Stimulated activated naive CD4-positive, alpha-beta T cell treated with Interleukin-2 at 50 U/mL for 16 hours (primary cell): ENCODE data around the gene ST8SIA1.
A peak's percentile ranks its signal among the peaks of the same experiment; 100 is the strongest.
"Not testable (repeated sequence)": the region's sequence is repeated elsewhere in the genome, so short reads cannot be mapped to it uniquely, and the experiment has no call there.

Experiments
- DNase-seq: peaks from one replicate; lab custom pipeline; 2025; lab: John Stamatoyannopoulos, UW

ST8SIA1 gene, protein sequence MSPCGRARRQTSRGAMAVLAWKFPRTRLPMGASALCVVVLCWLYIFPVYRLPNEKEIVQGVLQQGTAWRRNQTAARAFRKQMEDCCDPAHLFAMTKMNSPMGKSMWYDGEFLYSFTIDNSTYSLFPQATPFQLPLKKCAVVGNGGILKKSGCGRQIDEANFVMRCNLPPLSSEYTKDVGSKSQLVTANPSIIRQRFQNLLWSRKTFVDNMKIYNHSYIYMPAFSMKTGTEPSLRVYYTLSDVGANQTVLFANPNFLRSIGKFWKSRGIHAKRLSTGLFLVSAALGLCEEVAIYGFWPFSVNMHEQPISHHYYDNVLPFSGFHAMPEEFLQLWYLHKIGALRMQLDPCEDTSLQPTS

DNA sequence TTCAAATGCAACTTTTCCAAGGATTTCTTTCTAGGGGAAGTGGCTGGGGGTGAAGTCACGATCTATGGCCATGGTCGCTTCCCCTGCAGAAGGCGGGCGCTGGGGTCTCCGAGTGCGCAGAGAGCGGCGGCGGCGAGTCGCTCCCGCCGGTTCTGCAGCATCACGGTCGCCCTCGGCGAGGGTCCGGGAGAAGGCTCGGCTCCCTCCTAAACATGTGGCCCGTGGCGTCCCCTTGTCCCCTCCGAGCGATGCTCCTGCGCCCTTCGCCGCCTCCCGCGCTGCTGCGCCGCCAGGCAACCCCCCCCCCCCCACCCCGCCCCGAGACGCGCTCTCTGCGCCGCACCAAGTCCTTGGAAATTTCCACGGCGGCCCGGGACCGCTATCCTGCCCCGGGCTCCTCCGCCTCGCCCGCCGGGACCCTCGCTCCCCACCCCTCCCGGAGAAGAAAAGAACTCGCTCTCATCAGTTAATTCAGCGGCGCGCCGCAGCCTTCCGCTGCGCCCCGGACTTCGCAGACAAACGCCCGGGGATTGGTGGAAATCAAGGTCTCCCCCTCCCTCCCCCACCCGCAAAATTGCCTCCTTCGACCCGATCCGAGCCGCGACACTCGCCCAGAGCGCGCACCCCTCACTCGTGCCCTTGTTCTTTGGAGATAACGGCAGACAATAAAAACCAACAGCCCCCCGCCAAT is at the start of gene ST8SIA1:
ST8SIA1 (minus strand) TSS at position 298 of the 691 bp plus-strand sequence. CDS start 475 bp downstream, outside the sequence.
- peak; percentile 64 for DNase-seq

DNA sequence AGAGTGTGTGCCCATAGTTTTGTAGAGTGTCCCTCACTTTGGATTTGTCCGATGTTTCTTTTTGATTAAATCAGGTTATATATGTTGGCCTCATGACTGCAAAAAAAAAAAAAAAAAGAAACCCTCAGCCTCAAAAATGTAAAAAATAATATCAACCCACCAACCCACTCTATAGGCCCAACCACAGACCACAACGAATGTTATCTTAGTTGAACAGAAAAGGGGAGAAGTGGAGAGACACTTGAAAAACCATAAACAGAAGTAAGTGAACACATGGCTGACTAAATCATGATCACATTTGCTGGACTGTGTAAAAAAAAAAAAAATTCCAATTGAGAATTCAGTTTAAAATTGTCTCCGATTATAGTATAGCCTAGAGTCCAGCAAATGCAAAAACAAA is 45.5 kb upstream of the ST8SIA1 start:
- no peak for DNase-seq

DNA sequence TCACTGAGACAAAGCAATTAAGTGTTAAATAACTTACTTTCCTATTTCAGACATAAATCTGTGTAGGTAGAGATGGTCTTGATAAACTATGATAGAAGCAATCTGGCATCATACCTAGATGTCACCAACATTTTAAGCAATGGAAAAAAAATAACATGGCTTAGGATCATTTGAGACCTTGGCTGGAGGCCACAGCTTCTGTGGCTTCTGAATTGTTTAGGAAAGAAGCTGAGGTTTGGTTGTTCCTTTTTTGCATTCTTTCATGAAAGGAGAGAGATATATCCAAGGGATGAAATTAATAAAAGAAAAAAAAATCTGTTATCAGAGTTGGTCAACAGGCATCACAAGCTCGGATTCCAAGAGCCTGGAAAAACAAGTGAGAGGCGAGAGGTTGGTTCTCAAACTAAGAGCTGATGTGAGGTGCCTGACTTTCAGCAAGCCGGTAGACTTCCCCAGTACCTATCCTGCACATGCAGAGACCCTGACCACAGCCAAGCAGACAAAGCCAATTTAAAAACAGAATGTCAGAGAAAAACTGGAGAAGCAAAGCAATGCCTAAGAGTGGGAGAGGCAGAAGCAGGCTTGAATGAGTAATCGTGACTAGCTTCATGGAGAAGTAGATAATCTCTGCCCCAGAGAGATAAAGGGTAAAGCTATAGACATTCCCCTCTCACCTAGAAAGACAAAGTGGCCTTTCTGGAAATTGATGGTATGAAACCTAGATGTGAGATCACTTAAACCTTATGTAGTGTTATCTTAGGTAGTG is 43.4 kb upstream of the ST8SIA1 start:
- no peak for DNase-seq

DNA sequence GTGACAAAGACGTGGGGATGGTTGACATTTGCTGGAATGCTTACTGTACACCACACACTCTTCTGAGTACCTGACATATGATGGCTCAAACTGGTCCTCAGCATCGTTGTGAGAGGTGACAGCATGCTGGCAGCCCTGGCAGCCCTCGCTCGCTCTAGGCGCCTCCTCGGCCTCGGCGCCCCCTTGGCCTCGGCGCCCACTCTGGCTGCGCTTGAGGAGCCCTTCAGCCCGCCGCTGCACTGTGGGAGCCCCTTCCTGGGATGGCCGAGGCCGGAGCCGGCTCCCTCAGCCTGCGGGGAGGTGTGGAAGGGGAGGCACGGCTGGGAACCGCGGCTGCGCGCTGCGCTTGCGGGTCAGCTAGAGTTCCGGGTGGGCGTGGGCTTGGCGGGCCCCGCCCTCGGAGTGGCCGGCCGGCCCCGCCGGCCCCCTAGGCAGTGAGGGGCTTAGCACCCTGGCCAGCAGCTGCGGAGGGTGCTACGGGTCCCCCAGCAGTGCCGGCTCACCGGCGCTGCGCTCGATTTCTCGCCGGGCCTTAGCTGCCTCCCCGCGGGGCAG is 42.2 kb upstream of the ST8SIA1 start:
- DNase-seq: not testable (repeated sequence)

DNA sequence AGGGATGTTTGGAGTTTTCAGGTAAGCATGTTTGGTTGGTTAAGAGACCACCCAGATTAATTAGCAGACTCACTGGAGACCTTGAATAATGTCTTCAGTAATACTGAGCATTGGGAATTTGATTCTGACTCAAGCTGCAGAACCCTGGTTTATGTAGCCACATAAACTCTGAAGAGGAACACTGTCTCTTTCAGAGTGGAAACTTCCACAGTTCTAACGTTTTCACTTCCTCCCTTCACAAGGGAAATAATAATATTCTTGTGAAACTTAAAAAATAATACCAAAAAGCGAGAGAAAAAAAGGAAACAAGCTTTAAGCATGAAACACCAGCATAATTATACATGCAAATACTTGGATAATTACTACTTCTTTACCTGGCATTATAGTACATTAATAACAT is 40.0 kb upstream of the ST8SIA1 start:
- DNase-seq: no peak

DNA sequence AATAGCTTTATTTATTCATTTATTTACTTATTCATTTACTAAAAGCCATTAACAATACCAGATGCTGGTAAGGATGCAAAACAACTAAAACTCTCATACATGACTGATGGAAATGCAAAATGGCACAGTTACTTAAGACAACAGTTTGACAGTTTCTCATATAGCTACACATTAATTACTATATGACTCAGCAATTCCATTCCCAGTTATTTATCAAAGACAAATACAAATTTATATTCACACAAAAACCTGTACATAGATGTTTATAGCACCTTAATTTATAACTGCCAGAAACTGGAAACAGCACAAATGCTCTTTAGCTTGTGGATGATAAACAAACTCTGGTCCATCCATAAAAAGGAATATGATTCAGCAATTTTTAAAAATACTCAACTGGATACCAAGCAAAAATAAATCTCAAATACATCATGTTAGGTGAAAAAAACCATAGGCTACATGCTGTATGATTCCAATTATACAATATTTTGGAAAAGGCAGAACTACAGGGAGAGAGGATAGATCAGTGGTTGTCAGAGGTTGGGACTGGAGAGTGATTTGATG is 37.9 kb upstream of the ST8SIA1 start:
- DNase-seq: no peak

DNA sequence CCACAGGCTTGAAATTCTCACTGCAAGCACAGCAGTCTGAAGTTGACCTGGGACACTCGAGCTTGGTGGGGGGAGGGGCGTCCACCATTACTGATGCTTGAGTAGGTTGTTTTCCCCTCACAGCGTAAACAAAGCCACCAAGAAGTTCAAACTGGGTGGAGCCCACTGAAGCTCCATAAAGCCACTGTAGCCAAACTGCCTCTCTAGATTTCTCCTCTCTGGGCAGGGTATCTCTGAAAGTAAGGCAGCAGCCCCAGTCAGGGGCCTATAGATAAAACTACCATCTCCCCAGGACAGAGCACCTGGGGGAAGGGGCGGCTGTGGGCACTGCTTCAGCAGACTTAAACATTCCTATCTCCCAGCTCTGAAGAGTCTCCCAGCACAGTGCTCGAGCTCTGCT is 31.7 kb upstream of the ST8SIA1 start:
- DNase-seq: no peak

DNA sequence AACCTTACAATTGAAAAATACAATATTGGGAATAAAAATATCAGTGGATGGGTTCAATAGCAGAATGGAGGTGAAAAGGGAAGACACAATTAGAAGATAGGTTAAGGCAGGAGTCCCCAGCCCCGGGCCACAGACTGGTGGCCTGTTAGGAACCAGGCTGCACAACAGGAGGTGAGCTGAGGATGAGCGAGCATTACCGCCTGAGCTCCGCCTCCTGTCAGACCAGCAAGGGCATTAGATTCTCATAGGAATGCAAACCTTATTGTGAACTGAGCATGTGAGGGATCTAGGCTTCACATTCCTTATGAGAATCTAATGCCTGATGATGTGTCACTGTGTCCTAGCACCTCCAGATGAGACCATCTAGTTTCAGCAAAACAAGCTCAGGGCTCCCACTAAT is 27.3 kb upstream of the ST8SIA1 start:
- no peak for DNase-seq

DNA sequence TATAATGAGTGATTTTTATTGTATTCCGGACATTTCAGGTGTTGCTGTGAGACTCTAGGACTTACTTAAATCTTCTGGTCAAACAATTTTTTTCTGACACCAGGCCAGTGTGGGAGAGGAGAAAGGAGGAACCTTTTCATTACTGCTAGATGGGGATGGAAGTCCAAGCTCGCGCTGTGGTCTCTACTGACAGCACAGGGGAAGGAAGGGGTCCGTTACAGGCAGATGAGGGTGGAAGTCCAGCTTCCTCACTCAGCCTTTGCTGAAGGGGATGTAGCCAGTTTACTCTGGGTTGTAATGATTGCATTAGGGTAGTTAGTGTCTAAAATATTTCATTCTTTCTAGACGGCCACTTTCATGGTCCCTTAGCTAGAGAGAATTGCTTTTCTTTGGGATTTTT is 26.3 kb upstream of the ST8SIA1 start:
- no peak for DNase-seq

DNA sequence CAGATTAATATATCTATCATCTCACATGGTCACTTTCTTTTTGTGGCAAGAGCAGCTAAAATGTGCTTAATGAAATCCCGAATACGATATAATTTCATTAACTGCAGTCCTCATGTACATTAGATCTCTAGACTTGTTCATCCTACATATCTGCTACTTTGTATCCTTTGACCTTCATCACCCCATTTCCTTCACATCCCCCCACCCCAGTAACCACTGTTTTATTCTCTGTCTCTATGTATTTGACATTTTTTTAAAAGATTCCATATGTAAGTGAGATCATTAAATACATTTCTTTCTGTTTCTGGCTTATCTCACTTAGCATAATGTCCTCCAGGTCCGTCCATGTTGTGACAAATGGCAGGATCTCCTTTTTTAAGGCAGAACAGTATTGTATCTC is 23.0 kb upstream of the ST8SIA1 start:
- DNase-seq: no peak

DNA sequence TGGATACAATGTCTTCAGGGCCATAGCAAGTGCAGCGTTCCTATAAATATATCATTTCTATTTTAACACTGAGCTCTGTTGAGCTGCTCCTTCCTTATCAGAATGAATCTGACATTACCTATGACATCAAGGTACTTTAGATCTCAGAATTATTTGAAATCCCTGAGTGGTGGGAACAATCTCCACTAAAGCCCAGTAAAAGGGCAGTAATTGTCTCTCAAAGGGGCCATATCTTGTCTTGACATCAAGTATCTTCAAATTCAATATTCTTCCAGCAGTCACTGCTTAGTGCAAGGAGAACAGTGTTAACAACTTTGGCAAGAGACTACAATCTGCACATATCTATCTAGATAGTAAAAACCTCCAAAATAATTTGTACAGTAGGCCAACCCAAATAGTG is 21.7 kb upstream of the ST8SIA1 start:
- DNase-seq: no peak

DNA sequence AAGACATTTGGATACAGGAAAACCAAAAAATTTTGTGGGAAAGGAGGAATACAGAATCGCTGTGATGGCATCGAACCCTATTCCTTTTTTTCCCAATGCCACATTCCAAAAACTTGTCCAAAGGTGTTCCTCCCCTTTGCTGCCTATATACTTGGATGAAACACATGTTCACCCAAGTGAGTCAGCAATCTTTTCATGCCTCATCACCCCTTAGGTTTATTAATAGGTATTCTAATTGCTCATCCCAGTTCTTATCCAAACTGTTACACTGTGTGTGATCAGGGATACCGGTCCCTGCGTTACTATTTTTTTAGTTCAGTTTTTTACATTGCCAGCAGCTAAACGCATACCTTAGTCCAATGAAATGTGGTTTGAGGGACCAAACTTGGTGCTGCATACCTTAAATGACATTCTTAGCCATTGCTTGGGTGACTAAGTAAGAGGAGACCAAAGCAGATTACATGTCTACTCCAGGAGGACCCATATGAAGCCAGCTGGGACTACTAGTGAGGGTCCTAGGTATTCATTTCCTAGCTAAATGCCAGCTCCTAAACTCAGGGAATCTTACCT is 20.6 kb upstream of the ST8SIA1 start:
- no peak for DNase-seq

DNA sequence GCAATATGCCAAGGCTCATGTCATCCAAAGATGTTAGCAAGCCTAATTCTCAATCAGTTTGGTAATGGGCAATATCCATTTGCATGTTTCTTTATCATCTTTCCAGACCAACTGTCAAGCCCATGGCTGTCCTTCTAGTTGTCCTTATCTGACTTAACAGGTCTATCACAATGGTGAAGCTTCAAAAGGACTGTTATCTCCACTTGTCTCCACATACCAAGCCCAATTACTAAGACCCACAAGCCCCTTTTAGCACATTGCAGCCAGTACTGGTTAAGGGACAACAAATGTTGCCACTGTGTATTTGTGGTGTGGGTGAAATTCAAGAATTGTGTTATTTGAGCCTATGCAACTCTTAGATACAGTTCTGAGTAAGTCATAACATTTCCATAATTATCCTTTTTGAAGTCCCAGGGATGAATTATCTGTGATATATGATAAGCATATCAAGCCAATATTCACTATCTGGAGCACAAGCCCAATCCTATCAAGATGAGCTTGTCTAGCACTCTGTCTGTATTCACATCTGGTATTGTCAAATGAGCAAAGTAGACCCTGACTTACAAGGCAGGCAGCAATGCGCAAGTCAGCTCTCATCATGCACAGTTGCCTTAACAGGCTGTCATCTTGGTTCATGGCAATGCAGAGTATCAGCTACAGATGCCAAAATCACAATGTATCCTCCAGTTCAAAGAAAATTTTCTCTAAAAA is 19.3 kb upstream of the ST8SIA1 start:
- DNase-seq: no peak

DNA sequence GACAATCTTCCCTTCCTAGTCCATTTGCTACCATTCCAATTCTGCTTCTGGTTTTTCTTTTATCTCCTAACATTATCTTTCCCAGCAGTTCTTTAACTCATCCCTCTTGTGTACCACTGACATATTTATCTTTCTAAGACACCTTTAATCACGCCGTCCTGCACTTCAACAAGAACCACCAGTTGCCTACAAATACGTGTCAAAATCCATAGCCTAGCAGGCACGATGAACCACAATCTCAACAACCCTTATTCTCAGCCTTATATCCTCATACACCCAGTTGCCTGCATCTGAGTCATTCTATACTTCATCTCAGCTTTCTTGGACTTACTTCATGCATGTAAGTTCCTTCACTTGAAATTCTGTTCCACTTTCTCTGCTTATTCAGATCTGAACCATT is 16.4 kb upstream of the ST8SIA1 start:
- no peak for DNase-seq

DNA sequence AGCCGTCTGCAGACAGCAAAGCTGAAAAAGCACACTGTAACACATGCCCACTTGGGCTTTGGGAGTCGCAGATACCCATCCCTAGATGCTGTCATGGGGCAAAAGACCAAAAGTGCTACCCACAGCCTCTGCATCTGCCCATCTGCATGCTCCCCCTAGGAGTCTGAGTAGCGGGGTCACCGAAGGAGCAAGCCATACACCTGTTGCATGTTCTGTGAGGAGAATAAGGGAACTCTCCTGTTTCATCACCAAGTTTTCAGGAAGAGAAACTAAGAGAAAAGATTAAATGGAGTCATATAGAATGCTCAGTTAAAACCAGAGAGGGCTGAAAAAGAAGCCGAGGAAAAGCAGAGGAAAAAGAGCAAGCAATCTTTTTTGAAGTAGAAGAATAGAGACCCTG is 13.7 kb upstream of the ST8SIA1 start:
- DNase-seq: no peak

DNA sequence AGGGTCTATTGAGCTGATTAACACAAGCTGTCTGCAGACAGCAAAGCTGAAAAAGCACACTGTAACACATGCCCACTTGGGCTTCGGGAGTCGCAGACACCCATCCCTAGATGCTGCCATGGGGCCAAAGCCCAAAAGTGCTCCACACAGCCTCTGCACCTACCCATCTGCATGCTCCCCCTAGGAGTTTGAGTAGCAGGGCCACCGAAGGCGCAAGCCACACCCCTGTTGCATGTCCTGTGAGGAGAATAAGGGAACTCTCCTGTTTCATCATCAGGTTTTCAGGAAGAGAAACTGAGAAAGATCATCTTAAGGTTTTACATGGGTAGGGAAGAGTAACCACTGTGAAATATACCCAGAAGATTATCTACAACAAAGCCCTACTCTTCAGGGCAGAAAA is 5.6 kb upstream of the ST8SIA1 start:
- no peak for DNase-seq

DNA sequence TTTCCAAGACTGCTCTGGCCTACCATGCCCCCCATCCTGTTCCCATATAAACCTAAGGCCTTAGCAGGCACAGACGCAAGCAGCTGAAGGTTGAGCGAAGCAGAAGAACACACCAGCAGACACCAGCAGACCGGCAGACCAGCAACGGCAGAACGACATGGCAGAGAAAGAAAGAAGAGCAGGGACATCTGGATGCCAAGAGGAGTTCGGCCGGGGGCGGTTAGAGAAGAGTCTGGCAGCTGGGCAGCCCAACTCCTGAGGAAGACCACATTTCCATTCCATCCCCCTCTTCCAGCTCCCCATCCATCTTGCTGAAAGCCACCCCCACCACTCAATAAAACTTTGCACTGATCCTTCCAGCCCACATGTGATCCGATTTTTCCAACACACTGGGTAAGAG is 5.2 kb upstream of the ST8SIA1 start:
- no peak for DNase-seq

DNA sequence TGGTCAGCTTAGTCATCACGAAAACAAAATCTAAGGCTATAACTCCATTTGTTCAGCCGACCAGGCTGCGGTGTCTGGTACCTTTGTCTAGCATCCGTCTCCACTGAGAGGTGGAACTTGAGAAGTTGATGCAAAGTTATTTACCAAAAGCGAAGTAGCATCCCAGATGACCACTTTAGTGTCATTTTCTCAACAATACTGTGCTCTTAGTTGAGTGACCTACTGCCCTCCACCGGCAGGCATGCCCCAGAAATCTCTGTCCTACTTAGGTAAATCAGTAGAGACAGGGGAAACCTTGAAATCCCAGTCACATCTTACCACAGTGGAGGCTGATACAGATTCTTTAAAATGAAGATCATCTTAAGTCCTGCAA is 1.3 kb upstream of the ST8SIA1 start:
- no peak for DNase-seq

DNA sequence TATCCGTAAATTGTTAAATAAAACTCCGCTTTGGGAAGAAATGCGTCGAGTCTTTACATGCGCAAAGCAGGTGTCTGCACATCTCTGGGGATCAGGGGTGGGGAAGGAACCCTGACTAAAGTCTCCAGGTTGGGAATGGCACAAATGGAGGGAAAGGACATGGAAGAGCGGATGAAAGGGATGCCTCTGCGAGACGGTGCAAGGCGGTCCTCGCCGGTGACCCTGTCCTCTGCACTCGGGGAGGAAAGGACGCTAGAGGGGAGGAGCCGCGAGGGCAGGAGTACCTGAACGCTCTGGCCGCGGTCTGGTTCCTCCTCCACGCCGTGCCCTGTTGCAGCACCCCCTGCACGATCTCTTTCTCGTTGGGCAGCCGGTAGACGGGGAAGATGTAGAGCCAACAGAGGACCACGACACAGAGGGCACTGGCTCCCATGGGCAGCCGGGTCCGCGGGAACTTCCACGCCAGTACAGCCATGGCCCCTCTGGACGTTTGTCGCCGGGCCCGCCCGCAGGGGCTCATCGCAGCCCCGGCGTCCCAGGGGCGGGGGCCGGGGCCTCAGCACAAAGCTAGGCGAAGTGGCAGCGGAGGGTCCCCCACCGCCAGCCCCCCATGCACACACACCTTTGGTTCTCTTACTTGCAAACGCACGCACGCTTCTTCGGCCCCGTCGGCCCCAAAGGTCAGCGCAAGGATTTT is 646 bp downstream of the ST8SIA1 start:
- DNase-seq: no peak

DNA sequence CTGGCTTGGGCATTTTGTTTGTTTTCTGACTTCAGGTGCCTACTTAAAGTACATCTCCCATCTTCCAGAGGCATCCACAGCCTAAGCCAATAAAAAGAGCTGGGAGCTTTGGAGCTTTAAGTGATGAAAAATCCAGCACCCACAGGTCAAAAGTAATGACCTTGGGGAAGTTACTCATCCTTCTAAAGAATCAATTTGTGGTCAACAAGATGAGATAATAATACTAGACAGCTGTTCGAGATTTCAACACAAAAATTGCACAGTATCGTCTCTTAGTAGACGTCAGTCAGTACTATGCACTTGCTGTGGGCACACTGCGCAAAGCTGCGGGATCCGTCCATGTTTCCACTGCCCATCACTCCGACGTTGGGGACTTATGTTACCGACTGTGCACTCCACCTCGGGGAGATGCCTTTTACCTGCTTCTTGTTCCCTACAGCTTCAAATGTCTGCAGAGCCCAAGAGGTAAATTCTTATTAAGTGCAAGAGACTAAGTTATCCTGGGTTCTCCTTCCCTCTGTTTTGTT is 1.3 kb downstream of the ST8SIA1 start:
- no peak for DNase-seq

DNA sequence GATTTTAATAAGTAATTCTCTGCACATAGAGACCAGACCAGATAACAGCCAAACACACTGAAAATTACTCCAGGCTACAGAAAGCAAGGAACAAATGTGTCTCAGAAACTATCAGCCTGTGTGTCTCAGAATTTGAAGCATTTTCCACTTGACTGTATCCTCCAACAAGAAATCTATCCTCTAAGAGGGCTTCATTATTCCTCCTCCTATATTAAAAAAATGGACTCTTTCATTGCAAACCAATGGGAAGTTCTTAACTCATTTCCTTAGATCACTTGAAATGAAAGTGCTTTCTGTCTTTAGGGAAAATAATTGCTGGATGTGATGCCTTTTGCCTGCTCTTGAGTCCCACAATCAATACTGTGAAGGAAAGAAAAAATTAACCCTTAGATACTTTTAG is 2.3 kb downstream of the ST8SIA1 start:
- no peak for DNase-seq
